Measurements from ENCODE around the gene ZNF638.

Gene ZNF638

DNA sequence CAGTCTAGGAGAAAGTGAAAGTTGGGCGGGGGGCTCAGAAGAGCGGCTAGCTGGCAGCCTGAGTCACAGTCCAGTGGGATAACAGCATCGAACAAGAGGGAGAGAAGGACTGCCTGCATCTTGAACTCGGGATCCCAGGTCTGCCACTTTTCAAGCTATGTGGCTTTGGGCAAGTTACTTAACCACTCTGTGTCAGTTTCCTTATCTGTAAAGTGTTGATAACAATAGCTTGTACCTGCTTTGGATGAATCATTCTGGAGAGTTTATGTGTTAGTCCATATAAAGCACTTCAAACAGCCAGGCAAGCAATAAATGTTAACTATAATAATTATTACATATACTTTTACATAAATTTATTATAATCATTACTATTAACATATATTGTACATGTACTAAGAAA, 126.3 kb downstream of the ZNF638 start:
- no peak for DNase-seq

DNA sequence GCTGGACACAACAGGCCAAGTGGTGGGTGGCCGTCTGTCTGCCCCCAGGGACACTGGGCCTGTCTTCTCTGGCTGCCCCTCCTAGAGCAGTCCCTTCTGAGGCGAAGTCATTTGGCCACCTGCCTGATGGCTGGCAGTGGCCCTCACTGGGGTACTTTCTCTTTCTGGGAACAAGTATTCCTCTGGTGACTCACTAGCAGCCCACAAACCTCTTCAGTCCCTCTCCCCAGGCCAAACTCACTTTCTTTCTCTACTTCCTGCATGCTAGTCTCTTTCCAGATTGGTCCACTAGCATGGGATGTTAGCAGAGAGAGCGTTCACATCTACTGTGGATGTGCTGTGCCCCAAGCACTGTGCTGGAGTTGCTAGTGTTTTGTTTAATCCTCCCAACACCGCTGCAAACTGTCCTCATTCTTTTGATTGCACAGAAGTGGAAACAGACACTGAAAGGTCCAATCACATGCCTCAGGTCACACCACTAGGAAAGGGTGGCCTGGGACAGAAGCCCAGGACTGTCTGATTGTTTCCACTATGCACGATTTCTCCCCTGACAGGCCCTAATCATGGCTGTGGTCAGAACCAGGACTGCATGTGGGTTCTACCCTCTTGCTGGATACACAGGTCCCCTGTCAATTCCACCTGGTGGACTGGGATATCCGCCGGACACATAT, 127.0 kb downstream of the ZNF638 start:
- DNase-seq, result no peak

DNA sequence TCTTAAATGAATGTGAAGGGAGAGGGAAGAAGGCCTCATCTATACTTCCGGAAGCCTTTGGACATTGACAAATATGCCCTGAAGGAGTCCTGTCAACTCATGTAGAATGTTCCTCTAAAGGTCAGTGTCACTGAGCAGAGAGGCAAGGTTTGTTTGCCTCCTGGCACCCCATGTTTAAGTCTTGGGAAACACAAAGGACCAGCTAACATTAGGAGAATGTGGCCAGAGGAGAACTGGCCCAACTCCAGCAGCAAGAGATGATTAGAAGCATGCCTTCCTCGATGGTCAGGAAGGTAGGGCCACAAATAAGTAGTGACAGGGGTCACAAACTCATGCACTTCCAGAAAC, 127.5 kb downstream of the ZNF638 start:
- DNase-seq, result no peak

DNA sequence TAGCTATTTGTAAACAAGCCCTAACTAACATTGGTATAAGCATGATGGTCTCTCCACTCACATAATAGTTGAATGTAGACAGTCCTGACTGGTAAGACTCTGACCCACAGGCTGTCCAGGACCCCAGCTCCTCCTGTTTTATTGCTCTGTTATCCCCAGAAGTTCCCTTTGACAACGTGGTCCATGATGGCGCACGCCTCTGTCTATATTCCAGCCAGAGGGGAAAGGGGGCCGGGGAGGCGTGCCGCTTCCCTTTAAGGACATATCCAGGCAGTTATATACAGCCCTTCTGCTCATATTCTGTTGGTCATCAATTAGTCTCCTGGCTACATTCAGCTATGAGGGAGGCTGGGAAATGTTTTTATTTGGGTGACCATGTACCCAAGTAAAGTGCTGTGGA, 128.5 kb downstream of the ZNF638 start:
- no peak for DNase-seq

DNA sequence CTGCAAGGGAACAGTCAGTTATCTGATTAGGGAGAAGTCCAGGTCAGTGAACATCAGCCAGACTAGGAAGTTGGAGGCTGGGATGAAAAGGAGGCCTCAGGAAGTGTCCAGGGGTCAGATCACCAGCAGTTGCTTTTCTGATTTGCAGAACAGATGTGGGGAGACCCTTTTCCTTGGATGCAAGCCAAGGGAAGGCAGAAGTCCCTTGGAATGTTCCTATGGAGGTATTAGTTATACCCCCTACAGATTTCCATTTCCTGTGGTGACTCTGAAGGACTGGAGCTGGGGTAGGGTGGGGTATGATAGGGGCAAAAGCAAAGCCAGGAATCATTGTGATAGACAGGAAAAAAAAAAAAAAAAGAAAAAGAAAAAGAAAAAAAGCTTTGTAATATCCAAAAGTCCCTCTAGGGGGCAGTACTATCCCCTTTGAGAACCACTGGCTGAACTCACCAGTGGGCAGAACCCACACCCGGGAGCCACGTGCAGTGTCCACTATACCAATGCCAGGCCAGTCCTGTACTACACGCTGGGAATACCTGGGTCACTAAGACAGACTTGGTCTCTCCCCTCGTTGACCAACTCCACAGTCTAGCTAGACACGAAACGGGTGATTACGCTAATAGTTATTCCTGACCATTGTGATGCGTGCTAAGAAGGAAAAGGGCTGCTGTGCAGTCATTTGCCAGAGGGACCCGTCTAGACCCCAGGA, 129.2 kb downstream of the ZNF638 start:
- DNase-seq, result no peak

DNA sequence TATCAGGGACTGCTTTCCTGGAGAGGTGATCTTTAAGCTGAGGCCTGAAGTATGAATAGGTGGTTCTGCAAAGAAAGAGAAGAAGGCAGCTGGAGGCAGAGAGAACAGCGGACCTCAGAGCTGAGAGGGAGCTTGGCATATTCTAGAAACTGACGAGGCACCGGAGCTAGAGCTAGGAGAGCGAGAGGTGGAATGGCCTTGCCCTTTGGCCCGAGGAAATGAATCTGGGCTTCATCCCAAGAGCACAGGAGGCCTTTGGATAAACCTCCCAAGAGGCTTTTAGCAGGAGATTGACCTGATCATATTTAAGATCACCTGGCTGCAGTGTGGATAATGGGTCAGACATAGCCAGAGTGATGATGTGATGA, 129.7 kb downstream of the ZNF638 start:
- no peak for DNase-seq

DNA sequence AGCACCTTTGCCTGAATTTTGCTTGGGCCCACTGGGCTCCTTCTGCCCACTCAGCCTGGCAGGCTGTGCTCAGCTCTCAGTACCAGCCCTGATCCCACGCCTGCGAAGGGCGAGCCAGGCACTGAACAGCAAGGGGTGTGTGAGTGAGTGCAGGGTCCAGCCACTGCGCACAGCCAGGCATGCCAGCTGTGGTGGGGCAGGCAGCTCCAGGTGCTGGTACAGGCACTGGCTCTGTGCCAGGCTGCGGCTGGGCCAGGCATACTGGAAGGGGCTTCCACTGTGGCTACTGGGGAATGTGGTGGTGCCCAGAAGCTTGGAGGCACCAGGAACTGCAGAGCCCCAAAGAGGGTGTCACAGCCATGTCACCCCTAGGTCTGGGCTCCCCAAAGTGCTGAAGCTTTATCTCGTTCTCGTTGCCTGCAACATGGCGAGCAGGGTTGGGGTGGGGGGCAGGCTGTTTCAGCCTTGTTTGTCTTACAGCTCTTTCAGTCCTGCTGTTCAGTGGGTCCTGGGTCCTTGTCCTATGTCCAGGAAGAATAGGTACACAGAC, 130.5 kb downstream of the ZNF638 start:
- DNase-seq, result no peak

DNA sequence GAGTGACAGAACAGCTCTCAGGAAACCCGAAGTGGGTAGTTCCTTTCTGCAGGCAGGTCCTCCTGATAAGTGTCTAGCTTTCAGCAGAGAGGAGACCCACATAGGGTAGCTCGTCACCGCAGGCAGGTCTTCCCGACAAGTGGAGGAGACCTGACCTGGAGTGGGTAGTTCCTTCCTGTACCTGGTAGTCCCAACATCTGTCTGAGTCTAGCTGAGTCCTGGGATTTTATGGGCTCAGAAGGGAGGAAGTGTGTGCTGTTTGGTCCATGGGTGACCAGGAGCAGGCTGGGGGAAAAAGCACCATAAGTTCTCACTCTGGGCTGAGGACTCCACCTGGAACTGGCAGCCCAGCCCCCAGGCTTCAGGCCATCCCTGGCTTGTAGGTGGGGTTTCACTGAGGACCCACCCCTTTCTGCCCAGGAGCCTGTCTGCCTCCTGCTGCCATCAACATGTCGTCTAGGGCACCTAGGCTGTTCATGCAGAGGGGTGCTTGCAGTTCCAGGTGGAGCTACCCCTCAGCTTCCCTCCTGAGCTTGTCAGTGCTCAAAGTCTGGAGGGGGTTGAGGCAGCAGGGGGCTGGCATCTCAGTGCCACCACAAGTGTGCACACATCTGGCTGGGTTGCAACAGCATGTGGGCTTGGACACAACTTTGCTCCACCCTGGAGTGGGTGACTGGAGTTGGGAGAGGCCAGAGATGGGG, 131.2 kb downstream of the ZNF638 start:
- no peak for DNase-seq

DNA sequence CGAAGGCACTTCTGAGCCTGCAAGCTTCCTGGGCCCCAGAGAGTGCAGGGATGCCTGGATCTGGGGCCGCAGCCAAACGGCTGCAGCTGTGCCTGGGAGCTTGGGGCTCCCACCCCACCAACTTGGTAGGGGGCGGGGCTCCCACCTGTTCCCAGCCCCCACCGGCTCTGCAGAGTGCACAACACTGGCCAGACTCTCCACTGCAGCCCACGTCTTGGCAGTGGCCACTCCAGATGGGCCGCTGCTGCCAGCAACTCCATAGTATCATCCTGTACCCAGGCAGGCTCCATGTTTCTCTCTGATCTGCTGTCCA, 131.7 kb downstream of the ZNF638 start:
- no peak for DNase-seq

DNA sequence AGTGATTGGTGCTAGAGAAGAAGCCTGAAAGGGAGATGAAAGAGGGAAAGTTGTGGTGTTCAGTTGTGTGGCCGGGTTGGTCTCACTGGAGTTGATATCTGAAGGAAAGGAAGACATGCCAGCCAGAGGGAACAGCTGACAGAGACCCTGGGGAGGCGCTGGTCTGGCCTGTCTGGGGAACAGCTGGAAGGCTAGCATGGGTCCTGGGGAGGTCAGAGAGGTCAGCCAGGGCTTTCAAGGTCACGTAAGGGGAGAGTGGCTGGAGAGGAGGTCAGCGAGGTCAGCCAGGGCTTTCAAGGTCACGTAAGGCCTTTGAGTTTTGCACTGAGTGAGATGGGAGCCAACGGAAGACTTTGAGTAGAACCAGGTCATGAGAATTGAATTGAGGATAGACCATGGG, 132.8 kb downstream of the ZNF638 start:
- DNase-seq, result no peak

DNA sequence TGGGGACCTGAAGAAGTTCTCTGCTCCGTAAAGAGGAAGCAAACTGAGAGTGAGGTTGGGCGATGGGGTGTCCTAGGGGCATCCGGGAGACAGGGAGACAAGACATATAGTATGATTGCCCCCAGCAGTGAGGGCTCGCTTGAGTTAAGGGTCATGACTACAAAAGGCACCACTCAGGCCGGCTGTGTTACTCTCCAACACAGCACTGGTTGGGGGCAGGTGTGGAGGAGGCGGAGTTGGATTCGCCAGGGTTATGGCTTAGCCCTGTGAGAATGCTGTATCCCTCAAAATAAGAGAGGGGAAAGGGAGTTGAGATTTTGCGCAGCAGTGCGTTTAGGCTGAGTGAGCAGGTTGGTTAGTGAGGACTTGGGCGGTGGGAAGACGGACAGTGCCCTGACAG, 133.8 kb downstream of the ZNF638 start:
- DNase-seq, result no peak

DNA sequence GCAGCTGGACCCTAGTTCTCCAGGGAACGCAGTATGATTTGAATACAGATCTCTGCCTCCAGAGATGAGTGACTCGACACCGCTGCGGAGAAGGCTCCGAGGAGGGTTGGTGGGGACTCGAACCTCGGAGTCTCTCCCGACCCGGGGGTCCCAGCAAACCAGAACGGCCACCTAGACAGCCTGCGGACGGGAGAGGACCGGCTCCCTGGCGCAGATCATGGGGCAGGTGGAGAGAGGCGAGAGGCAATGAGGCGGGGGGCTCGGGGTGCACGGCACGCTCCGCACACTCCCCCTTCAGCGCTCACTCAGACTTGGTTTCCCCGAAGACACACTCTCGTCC, 134.3 kb downstream of the ZNF638 start:
- DNase-seq, result no peak

DNA sequence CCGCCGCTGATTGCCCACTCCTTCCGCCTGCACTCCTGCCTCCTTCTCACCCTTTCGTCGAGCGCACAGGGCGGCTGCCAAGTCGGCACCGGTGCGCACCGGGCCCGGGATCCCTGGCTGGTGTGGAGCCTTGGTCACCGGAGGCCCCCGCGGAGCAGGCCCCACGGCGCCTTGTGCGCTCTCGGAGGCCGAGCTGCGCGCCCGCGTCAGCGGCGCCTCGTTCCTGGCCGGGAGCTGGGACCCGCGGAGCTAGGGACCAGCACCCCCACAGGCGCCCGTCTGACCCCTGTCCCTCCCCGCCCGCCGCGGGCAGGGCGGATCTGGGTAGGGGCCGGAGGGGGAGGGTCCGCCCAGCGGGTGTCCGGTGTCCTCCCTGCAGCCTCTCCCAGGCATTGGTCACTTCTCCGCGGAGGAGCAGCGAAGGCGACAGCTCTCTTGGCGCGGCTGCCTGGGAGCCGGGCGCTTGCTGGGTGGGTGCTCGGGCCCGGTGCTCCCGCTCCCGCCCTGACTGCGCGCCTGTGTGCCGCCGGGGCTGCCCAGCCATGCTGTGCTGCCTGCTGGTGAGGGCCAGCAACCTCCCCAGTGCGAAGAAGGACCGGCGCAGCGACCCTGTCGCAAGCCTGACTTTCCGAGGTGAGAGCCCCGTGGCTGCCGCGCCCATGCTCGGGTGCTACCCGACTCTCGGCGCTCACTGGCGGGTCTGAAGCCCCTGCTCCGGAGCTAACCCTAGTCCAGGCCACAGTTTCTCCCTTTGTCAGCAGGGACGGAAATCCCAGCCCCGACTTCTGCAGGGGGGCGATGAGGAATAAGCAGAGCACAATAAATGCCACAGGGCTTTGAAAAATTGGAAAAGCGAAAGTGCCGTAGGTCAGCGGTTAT, 135.0 kb downstream of the ZNF638 start:
- DNase-seq, result no peak

DNA sequence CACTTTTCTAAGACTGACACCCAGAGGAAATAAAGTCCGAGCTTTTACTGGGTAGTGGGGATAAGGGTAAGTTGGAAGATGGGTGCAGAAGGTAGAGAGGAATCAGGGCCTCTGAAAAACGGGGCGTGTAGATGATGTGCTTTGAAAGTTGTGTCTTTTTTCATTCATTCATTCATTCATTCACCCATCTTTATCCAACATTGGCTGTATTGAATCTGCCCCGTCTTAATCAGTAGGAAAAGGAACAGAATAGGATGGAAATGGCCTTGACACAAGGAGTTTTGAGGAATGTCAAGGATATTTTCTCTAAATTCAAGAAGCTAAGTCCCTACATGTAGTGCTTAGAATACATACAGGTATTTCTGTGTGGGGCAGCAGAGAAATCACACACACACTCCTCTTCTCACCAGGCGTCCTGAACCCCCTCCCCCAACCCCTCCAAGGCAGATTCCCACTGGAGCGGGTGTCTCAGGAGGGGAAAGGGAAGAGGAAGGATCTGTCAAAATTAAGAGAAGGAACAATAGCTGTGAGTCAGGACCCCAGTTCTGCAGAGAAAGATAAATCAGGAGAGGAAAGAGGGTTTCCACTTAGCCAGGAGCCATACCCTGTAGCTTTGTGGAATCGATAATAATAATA, 135.7 kb downstream of the ZNF638 start:
- no peak for DNase-seq

DNA sequence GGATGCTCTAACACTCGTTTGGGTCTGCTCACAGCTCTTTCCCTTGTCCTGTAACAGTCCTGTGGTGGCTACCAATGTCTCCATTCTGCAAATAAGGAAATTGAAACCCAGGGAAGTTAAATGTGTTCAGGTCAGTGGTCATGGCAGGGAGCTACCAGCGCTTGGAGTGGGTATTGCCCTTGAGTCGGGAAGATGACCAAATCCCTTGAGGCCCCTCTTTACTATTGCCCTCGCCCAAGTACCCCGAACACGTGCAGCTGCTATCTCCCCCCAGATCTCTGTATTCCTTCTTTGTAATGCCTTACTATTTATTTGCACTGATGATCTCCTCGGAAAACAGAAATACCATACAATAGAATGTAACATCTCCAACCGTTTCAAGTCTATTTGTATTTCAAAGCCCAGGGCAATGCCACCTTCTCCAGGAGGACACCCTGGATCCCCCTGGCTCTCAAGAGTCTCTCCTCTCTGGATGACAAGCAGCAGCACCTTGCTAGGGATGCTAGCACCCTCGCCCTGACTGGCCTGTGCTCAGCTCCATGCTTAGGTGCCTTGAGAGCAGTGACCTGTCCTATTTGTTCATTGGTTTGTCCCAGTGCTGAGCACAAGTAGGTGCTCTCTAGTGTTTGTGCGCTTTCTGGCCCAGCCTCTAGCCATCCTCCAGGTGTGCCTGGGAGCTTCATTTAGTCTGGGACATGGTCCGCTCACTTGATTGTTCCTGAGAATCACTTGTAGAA, 136.9 kb downstream of the ZNF638 start:
- DNase-seq, result no peak

DNA sequence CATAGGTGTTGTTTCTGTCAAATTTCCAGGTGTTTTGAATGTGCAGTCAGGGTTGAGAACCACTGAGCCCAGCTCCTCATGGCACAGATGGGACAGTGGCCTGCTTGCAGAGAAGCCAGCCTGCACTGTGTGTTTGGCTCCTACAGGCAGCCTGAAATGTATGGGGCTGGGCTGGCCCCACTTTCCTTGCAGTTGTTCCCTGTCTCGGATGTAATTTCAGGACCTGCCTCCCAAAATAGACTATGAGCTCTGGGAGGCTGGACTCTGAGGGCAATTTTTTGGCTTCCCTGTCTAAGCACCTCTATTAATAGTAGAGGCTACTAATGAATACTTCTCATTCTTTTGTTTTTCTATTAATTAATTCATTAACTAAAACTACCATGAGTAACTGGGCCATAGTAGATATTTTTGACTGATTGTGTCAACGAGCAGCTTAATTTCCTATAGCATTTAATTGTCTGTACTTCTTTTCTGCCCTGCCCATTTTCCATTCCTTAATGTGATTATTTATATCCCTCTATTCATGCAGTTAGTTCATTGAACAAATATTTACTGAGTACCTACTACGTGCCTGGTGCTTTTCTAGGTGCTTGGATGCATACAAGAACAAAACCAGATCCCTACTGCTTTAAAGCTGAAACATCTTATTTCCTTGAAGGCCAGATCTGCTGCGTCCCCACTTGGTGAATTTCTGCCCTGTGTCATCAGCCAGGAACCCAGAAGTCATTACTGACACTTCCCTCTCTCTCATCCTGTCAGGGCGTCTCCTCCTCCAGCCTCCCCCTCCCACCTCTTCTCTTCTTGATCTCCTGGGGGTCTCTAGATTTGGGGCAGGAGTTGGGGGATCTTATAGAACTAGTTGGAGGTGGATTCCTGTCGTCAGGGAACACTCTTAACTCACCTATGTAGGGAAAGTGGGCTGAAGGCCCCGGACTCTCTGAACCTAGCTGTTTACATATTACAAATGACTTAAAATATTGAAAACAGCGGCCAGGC, 138.1 kb downstream of the ZNF638 start:
- no peak for DNase-seq

DNA sequence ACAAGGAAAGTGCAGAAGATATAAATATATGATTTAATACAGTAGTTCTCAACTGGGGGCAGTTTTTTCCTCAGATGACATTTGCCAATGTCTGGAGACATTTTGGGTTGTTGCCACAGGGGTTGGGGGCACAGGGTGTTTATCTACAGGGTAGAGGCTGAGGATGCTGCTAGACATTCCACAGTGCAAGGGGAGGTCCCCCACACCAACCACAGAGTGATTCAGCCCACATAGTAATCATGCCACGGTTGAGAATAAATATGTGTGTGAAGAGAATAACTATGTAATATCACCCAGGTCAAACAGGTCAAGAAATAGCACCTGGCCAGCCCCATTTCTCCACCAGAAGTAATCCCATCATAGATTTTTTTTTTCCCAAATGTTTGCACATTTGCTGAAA, 139.7 kb downstream of the ZNF638 start:
- no peak for DNase-seq

DNA sequence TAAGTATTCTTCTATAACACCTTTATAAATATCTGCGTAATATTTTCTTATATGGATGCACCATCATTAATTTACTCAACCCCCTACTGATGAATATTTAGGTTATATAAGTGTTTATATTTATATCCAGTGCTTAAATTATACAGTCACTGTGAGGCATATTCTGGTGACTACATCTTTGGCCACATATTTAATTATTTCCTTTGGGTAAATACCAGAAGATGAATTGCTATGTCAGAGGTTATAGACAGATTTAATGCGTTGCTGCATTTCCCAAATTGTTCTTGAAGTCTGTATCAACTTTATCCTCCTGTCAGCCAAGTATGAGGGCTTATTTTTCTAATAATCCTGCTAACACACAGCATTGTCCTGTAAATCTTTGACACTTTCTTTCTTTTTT, 140.4 kb downstream of the ZNF638 start:
- no peak for DNase-seq

DNA sequence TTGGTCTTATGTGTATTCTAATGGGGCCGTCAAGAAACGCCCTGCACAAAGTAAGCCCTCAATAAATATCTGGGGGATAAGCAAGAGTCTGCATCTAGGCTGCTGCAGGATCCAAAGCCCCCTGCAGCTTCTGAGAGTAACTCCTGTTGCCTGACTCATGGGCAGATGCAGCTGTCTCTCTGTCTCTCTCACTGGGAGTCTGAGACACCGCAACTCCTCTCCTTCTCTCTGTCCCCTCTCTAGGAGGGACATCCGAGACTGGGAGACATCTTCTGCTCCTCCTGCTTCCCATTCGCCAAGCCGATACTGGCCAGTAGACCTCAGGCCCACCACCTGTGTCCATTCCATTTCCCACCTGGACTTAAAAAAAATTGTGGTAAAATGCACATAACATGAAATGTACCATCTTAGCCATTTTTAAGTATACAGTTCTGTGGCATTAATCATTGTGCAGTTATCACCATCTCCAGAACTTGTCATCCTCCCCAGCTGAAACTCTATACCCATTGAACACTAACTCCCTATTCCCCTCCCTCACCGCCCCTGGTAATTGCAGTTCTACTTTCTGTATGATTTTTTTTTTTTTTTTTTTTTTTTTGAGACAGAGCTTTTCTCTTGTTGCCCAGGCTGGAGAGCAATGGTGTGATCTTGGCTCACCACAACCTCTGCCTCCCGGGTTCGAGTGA, 141.9 kb downstream of the ZNF638 start:
- DNase-seq, result no peak

DNA sequence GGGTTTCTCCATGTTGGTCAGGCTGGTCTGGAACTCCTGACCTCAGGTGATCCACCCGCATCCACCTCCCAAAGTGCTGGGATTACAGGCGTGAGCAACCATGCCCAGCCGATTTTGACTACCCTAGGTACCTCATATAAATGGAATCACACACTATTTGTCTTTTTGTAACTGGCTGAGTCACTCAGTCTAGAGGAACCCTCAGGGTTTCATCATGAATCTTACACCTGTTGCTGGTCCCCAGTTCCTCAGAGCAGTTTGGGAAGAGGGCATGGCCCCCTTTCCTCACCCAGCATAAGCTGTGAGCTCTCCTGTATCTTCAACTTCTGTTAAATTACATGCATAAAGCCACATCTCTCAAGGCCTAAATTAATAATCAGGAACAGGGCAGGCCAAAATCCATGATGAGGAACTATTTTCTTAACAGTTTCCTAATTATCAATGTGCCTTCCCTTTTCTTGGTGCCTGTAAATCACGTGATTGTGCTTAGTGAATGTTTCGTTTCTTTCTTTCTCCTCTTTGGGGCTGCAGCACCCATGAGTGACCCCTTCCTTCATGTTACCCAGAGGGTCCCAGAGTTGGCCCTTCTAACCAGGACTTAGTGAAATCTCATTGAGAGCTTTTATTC, 142.6 kb downstream of the ZNF638 start:
- no peak for DNase-seq

Measured in KG1 (cell line).